Measurements from ENCODE around the gene TMEM63C. TPM values are rescaled to one million over a fixed set of nuclear protein-coding genes. Genes with fewer than 3 reads are reported as not detected.

TMEM63C gene
- polyA plus RNA-seq, 1 donor from 2014 or later: 11.1 TPM

- Histone ChIP-seq H3K4me3 (ENCODE audit: low read length) (peak overlapping the region; percentile 90), H3K27ac (ENCODE audit: low read length) (no peak overlapping the region), H3K4me2 (ENCODE audit: low read length) (no peak overlapping the region)
These were observed 42.6 kb upstream of the TMEM63C start for GRCh38 chr14:77139022-77139421.

More at GRCh38 chr14:77139022-77139421, 42.6 kb upstream of the TMEM63C start:
- Histone ChIP-seq H4K20me1 (ENCODE audit: insufficient read depth) (no peaks in the 10 kb centered on the region), H3K79me2 (replicated peaks; ENCODE audit: insufficient read depth, low read length) (no peaks in the 10 kb centered on the region), H3F3A (ENCODE audit: insufficient read depth, low read length, poor library complexity, severe bottlenecking) (peaks cover 7% of the 10 kb centered on the region), H3K27me3 (ENCODE audit: insufficient read depth, low read depth, low read length) (peaks cover 60% of the 10 kb centered on the region), H2AFZ (ENCODE audit: low read depth, low read length) (no peak overlapping the region), H3K9me3 (ENCODE audit: low read length) (no peaks in the 10 kb centered on the region), H3K36me3 (ENCODE audit: insufficient read depth, low read length) (no peaks in the 10 kb centered on the region), H3K9me2 (ENCODE audit: insufficient read depth, low read length) (no peaks in the 10 kb centered on the region), H3K9ac (ENCODE audit: low read length) (no peak overlapping the region)
- TF ChIP-seq EZH2 (IDR thresholded peaks at IDR 0.05; ENCODE audit: borderline replicate concordance, insufficient read depth, low read length, poor library complexity, severe bottlenecking): no peak
- TF ChIP-seq REST (IDR thresholded peaks at IDR 0.05; ENCODE audit: borderline replicate concordance): no peak
- no peak for TF ChIP-seq RAD21 (conservative IDR thresholded peaks at IDR 0.05)
- no peak for TF ChIP-seq CTCF (IDR thresholded peaks at IDR 0.05; ENCODE audit: poor library complexity, severe bottlenecking)
- TF ChIP-seq EP300 (conservative IDR thresholded peaks at IDR 0.05; ENCODE audit: poor library complexity, severe bottlenecking): no peak
- no peak for TF ChIP-seq POLR2AphosphoS5 (IDR thresholded peaks at IDR 0.05)
- TF ChIP-seq TAF1 (IDR thresholded peaks at IDR 0.05; ENCODE audit: low read depth): no peak
- TF ChIP-seq MXI1 (conservative IDR thresholded peaks at IDR 0.05; ENCODE audit: poor library complexity, severe bottlenecking): no peak
- TF ChIP-seq SMC3 (conservative IDR thresholded peaks at IDR 0.05; ENCODE audit: poor library complexity): no peak

Data from neural cell (in vitro differentiated cells).